Activated CD4-positive, alpha-beta T cell treated with anti-CD3 and anti-CD28 coated beads, Interleukin-2, amount 50 U/mL, for 16 hours (primary cell): ENCODE measurements around the gene DCLK1.

Experiments used
- DNase-seq: peaks from one replicate; pipeline ENCODE4 v3.0.0-alpha.2; 2020

The DCLK1 gene

GRCh38 chr13:36131222-36131930 is at the start of gene DCLK1:
Gene DCLK1 (minus strand): TSS chr13:36131382.
- no peak for DNase-seq

- DNase-seq: no peak
Observed at GRCh38 chr13:36175621-36176020, 44.4 kb upstream of the DCLK1 start.

GRCh38 chr13:36174923-36175322 is 43.7 kb upstream of the DCLK1 start:
- no peak for DNase-seq

- DNase-seq: no peak
Observed at GRCh38 chr13:36173571-36174322, 42.6 kb upstream of the DCLK1 start.

- no peak for DNase-seq
Observed at GRCh38 chr13:36166046-36166445, 34.9 kb upstream of the DCLK1 start.

GRCh38 chr13:36163809-36164308 is 32.7 kb upstream of the DCLK1 start:
- no peak for DNase-seq

GRCh38 chr13:36163286-36163685 is 32.1 kb upstream of the DCLK1 start:
- no peak for DNase-seq

- no peak for DNase-seq
Observed at GRCh38 chr13:36160297-36160696, 29.1 kb upstream of the DCLK1 start.

GRCh38 chr13:36158611-36159010 is 27.4 kb upstream of the DCLK1 start:
- no peak for DNase-seq

GRCh38 chr13:36157480-36157879 is 26.3 kb upstream of the DCLK1 start:
- DNase-seq: no peak

GRCh38 chr13:36154567-36155291 is 23.5 kb upstream of the DCLK1 start:
- DNase-seq: no peak

- DNase-seq: no peak
Observed at GRCh38 chr13:36151591-36151990, 20.4 kb upstream of the DCLK1 start.

GRCh38 chr13:36148446-36148845 is 17.3 kb upstream of the DCLK1 start:
- DNase-seq: no peak

GRCh38 chr13:36147330-36147729 is 16.1 kb upstream of the DCLK1 start:
- DNase-seq: no peak

- DNase-seq: no peak
Observed at GRCh38 chr13:36146511-36147269, 15.5 kb upstream of the DCLK1 start.

- DNase-seq: no peak
Observed at GRCh38 chr13:36143738-36144137, 12.6 kb upstream of the DCLK1 start.

- no peak for DNase-seq
Observed at GRCh38 chr13:36142735-36143134, 11.6 kb upstream of the DCLK1 start.

- no peak for DNase-seq
Observed at GRCh38 chr13:36135876-36136275, 4.7 kb upstream of the DCLK1 start.

- DNase-seq: no peak
Observed at GRCh38 chr13:36134632-36135031, 3.5 kb upstream of the DCLK1 start.

- no peak for DNase-seq
Observed at GRCh38 chr13:36133950-36134626, 2.9 kb upstream of the DCLK1 start.

- no peak for DNase-seq
Observed at GRCh38 chr13:36132376-36132775, 1.2 kb upstream of the DCLK1 start.

GRCh38 chr13:36131931-36132297 is 732 bp upstream of the DCLK1 start:
- no peak for DNase-seq
